NCI-H345 (cell line): ENCODE results near the gene APELA.
"Not testable (repeated sequence)": the region's sequence is repeated elsewhere in the genome, so short reads cannot be mapped to it uniquely, and the experiment has no call there.

Experiments used
- DNase-seq: peaks from one replicate; lab custom pipeline; 2025; lab: John Stamatoyannopoulos, UW

The APELA gene

GRCh38 chr4:164876700-164877324 is at the start of gene APELA:
APELA (plus strand) TSS chr4:164877178; CDS start chr4:164877332, 154 bp downstream.
- no peak for DNase-seq

- no peak for DNase-seq
Observed at GRCh38 chr4:164828955-164829354, 48.0 kb upstream of the APELA start.

GRCh38 chr4:164846566-164846965 is 30.4 kb upstream of the APELA start:
- peak; percentile 0 for DNase-seq

- no peak for DNase-seq
Observed at GRCh38 chr4:164847016-164847415, 30.0 kb upstream of the APELA start.

GRCh38 chr4:164847967-164848649 is 28.9 kb upstream of the APELA start:
- no peak for DNase-seq

GRCh38 chr4:164856396-164856795 is 20.6 kb upstream of the APELA start:
- DNase-seq = no peak

GRCh38 chr4:164866817-164867490 is 10.0 kb upstream of the APELA start:
- DNase-seq = no peak

GRCh38 chr4:164871673-164872072 is 5.3 kb upstream of the APELA start:
- DNase-seq = no peak

GRCh38 chr4:164872481-164872880 is 4.5 kb upstream of the APELA start:
- DNase-seq = no peak

- no peak for DNase-seq
Observed at GRCh38 chr4:164874789-164875188, 2.2 kb upstream of the APELA start.

- DNase-seq = no peak
Observed at GRCh38 chr4:164880489-164881262, 3.7 kb downstream of the APELA start.

- peak; percentile 1 for DNase-seq
Observed at GRCh38 chr4:164888096-164888715, 11.2 kb downstream of the APELA start.

GRCh38 chr4:164890691-164891090 is 13.7 kb downstream of the APELA start:
- DNase-seq = no peak

- DNase-seq = no peak
Observed at GRCh38 chr4:164892018-164892417, 15.0 kb downstream of the APELA start.

GRCh38 chr4:164894702-164895101 is 17.7 kb downstream of the APELA start:
- no peak for DNase-seq

GRCh38 chr4:164902608-164903007 is 25.6 kb downstream of the APELA start:
- DNase-seq = no peak

GRCh38 chr4:164904336-164904735 is 27.4 kb downstream of the APELA start:
- no peak for DNase-seq

GRCh38 chr4:164904941-164905340 is 28.0 kb downstream of the APELA start:
- no peak for DNase-seq

GRCh38 chr4:164906368-164906767 is 29.4 kb downstream of the APELA start:
- no peak for DNase-seq

- not testable (repeated sequence) for DNase-seq
Observed at GRCh38 chr4:164913506-164913905, 36.5 kb downstream of the APELA start.

GRCh38 chr4:164918956-164919355 is 42.0 kb downstream of the APELA start:
- DNase-seq = no peak

GRCh38 chr4:164924670-164925238 is 47.8 kb downstream of the APELA start:
- no peak for DNase-seq
